Karpas-422 (cell line): Measurements from ENCODE around the gene TAS1R2. TPM values are rescaled to one million over a fixed set of nuclear protein-coding genes. Genes with fewer than 3 reads are reported as not detected.

Source experiments
- DNase-seq: peaks from one replicate; pipeline ENCODE4 v3.0.0-alpha.2; 2015
- H2AFZ ChIP-seq: fragments of 200-600 bp; sonication (generic); 2 replicates; pipeline ENCODE4 v1.6.1; 2014; ENCODE audit warnings: antibody characterized with exemption, low read length, mixed read lengths
- H3K27ac ChIP-seq: fragments of 200-600 bp; sonication (generic); 2 replicates; pipeline ENCODE4 v1.5.1; 2014; ENCODE audit warnings: mild to moderate bottlenecking, low read length, moderate library complexity
- H3K27me3 ChIP-seq: fragments of 200-600 bp; sonication (generic); 2 replicates; pipeline ENCODE4 v1.6.1; 2014; ENCODE audit warnings: low read length, mixed read lengths
- H3K36me3 ChIP-seq: fragments of 200-600 bp; sonication (generic); 2 replicates; pipeline ENCODE4 v1.6.1; 2014; ENCODE audit warnings: low read length, mixed read lengths; ENCODE audit not compliant: insufficient read depth
- H3K4me1 ChIP-seq: fragments of 200-600 bp; sonication (generic); 2 replicates; pipeline ENCODE4 v1.6.1; 2014; ENCODE audit warnings: mild to moderate bottlenecking, low read length, mixed read lengths
- H3K4me2 ChIP-seq: fragments of 200-600 bp; sonication (generic); 2 replicates; pipeline ENCODE4 v1.6.1; 2014; ENCODE audit warnings: low read length, low read depth, mild to moderate bottlenecking; ENCODE audit not compliant: poor library complexity, severe bottlenecking
- H3K4me3 ChIP-seq: fragments of 200-600 bp; sonication (generic); 2 replicates; pipeline ENCODE4 v1.5.1; 2014; ENCODE audit warnings: mild to moderate bottlenecking, antibody characterized with exemption, low read length, mixed read lengths
- H3K79me2 ChIP-seq: fragments of 200-600 bp; sonication (generic); 2 replicates; pipeline ENCODE4 v1.6.1; 2014; ENCODE audit warnings: mild to moderate bottlenecking, low read length, mixed read lengths
- H3K9ac ChIP-seq: fragments of 200-600 bp; sonication (generic); 2 replicates; pipeline ENCODE4 v1.6.0; 2014; ENCODE audit warnings: low read length
- H3K9me2 ChIP-seq: fragments of 200-600 bp; sonication (generic), shearing (Covaris generic); replicated peaks from 2 replicates; pipeline ENCODE4 v1.6.0; 2014; ENCODE audit warnings: mild to moderate bottlenecking, low read length, moderate library complexity; ENCODE audit not compliant: insufficient read depth
- H3K9me3 ChIP-seq: fragments of 300-700, 200-600 bp; sonication (generic); 2 replicates; pipeline ENCODE4 v1.6.1; 2014; ENCODE audit warnings: low read length, mixed read lengths
- H4K20me1 ChIP-seq: fragments of 200-600 bp; sonication (generic); 2 replicates; pipeline ENCODE4 v1.6.1; 2014; ENCODE audit warnings: mild to moderate bottlenecking, antibody characterized with exemption, low read length, low read depth; ENCODE audit not compliant: insufficient read depth
- total RNA-seq: library from RNA; depleted of rRNA; stranded (reverse); fragments of >200 nt; shearing (Covaris generic); gene quantifications from 2 replicates; pipeline ENCODE4 v1.2.3, GENCODE V29; 2014; ENCODE audit warnings: low replicate concordance

Gene TAS1R2
- total RNA-seq, 1 experiment from 2014 or later = not detected

DNA sequence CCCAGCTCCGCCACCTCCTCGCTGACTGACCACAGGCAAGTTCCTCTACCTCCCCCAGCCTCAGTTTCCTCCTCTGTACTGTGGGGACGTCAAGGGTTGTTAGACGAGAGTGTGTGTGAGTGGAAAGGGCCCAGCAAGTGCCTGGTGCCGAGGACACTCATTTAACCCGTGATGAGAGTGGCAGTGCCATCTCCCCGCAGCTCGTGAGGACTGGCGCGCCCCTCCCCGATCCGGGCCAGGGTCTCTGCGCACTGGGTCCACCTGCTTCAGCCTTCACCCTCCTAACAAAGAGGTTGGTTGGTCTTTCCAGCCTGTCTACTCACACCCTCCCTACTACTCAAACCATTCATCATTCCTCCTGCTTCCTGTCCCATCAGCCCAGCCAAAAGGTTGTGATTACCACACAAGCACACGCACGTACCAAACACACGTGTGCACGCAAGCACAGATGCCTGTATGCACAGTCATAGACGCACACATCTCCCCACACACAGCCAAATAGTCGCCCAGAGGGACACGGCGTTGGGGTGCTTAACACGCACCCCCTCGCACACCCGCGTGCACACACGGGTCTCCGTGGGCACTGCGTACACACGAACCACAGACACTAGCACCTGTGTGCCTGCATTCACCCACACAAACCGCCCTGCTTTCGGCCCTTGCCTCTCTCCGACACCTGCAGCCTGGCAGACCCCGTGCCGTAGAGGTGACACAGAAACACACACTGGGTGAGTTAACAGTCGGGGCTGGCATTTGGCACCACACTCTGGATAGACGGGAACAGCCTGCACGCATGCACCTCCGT lies 39.3 kb downstream of the TAS1R2 start:
- H4K20me1 ChIP-seq = no peaks in the 10 kb centered on the region
- no peak overlapping the region for H3K4me2 ChIP-seq
- no peaks in the 10 kb centered on the region for H3K9me3 ChIP-seq
- no peak overlapping the region for H3K9ac ChIP-seq
- H3K79me2 ChIP-seq = no peaks in the 10 kb centered on the region
- DNase-seq = no peak
- no peaks in the 10 kb centered on the region for H3K9me2 ChIP-seq
- H3K27me3 ChIP-seq = no peaks in the 10 kb centered on the region
- H3K4me1 ChIP-seq = no peaks in the 10 kb centered on the region
- no peak overlapping the region for H3K4me3 ChIP-seq
- no peaks in the 10 kb centered on the region for H3K36me3 ChIP-seq
- no peak overlapping the region for H2AFZ ChIP-seq
- no peak overlapping the region for H3K27ac ChIP-seq

- Histone ChIP-seq H3K9me3 (no peaks in the 10 kb centered on the region), H3K4me3 (no peak overlapping the region), H3K79me2 (no peaks in the 10 kb centered on the region), H3K27ac (no peak overlapping the region), H3K27me3 (no peaks in the 10 kb centered on the region), H3K9ac (no peak overlapping the region), H3K36me3 (no peaks in the 10 kb centered on the region), H3K4me1 (no peaks in the 10 kb centered on the region), H3K9me2 (no peaks in the 10 kb centered on the region), H4K20me1 (no peaks in the 10 kb centered on the region), H2AFZ (no peak overlapping the region), H3K4me2 (no peak overlapping the region)
- no peak for DNase-seq
Measured at GRCh38 chr1:18819203-18819602, 40.3 kb downstream of the TAS1R2 start.

DNA sequence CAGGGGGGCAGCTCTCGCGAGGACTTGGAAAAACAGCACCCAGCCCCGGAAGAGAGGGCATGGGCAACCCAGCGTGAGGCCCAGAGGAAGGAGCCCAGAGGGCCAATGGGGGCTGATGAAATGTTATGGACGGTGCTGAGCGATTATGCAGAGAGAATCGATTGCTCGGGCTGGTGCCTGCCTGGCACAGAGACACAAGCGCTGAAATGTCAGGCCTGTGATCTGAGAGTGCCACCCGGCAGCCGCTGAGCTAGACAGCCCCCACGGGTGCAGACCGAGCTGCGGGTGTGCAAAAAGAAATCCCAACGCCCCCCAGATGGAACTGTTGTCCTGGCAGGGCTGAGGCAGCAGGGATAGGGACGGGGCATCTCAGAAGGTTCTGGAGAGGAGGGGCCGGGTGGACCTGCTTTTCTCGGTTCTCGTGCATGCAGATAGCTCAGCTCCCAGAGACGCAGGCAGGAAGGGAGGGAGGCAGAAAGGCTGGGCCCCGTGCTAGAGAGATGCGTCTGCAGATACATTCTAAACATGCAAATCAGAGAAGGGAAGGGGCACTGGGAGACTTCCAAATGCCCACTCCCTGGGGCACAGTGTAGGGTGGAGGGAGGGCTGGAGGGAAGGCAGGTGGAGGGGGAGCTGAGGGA lies 41.5 kb downstream of the TAS1R2 start:
- Histone ChIP-seq H3K79me2 (no peaks in the 10 kb centered on the region), H3K4me3 (no peak overlapping the region), H3K9me3 (no peaks in the 10 kb centered on the region), H3K9me2 (no peaks in the 10 kb centered on the region), H2AFZ (no peak overlapping the region), H3K4me2 (no peak overlapping the region), H4K20me1 (no peaks in the 10 kb centered on the region), H3K4me1 (no peaks in the 10 kb centered on the region), H3K27ac (no peak overlapping the region), H3K36me3 (no peaks in the 10 kb centered on the region), H3K9ac (no peak overlapping the region), H3K27me3 (no peaks in the 10 kb centered on the region)
- DNase-seq = no peak

DNA sequence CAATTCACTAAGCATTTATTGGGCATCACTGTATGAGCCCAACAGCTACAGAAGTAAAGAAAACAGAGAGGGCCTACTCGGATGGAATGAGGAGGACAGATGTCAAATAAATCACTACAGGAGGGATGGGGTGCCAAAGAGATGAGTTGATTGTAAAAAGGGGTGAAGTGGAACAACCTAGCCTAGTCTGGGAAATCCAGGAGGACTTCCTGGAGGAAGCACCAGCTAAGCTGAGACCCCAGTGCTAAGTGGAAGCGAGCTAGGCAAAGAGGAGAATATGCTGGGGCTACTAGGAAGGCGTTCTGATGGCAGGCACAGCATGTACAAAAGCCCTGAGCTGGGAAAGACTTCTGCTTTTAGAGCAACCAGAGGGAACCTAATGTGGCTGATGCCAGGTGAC lies 42.1 kb downstream of the TAS1R2 start:
- Histone ChIP-seq H3K36me3 (no peaks in the 10 kb centered on the region), H2AFZ (no peak overlapping the region), H3K4me2 (no peak overlapping the region), H4K20me1 (no peaks in the 10 kb centered on the region), H3K4me1 (no peaks in the 10 kb centered on the region), H3K9me2 (no peaks in the 10 kb centered on the region), H3K27ac (no peak overlapping the region), H3K4me3 (no peak overlapping the region), H3K27me3 (no peaks in the 10 kb centered on the region), H3K9ac (no peak overlapping the region), H3K79me2 (no peaks in the 10 kb centered on the region), H3K9me3 (no peaks in the 10 kb centered on the region)
- DNase-seq = no peak

DNA sequence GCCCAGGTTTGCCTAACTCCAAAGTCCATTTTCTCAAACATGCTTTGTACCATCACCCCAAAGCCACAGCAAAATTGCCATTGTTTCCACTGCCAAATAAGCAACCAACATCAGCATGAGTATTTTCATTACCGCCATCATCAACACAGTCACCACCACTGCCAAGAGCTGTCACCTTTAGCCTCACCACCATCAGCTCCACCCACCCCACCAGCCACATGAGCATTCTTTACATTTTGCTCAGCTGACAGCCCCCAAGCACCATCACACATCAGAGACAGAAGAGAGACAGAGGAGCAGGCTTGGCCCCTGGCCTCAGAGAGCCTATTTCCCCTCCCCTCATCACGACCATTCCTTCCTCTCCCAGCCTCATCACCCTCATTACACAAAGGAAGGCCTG lies 42.7 kb downstream of the TAS1R2 start:
- Histone ChIP-seq H3K27ac (no peak overlapping the region), H3K4me1 (no peaks in the 10 kb centered on the region), H3K9me2 (no peaks in the 10 kb centered on the region), H4K20me1 (no peaks in the 10 kb centered on the region), H3K4me2 (no peak overlapping the region), H3K9me3 (no peaks in the 10 kb centered on the region), H3K4me3 (no peak overlapping the region), H2AFZ (no peak overlapping the region), H3K27me3 (no peaks in the 10 kb centered on the region), H3K79me2 (no peaks in the 10 kb centered on the region), H3K9ac (no peak overlapping the region), H3K36me3 (no peaks in the 10 kb centered on the region)
- no peak for DNase-seq

GRCh38 chr1:18814874-18815531 lies 44.5 kb downstream of the TAS1R2 start:
- no peak overlapping the region for H3K4me3 ChIP-seq
- no peak for DNase-seq
- H2AFZ ChIP-seq = no peak overlapping the region
- no peak overlapping the region for H3K4me2 ChIP-seq
- H3K9me2 ChIP-seq = no peaks in the 10 kb centered on the region
- no peak overlapping the region for H3K27ac ChIP-seq
- no peaks in the 10 kb centered on the region for H3K4me1 ChIP-seq
- no peaks in the 10 kb centered on the region for H3K79me2 ChIP-seq
- no peaks in the 10 kb centered on the region for H3K27me3 ChIP-seq
- H3K9me3 ChIP-seq = no peaks in the 10 kb centered on the region
- no peaks in the 10 kb centered on the region for H4K20me1 ChIP-seq
- H3K9ac ChIP-seq = no peak overlapping the region
- no peaks in the 10 kb centered on the region for H3K36me3 ChIP-seq

DNA sequence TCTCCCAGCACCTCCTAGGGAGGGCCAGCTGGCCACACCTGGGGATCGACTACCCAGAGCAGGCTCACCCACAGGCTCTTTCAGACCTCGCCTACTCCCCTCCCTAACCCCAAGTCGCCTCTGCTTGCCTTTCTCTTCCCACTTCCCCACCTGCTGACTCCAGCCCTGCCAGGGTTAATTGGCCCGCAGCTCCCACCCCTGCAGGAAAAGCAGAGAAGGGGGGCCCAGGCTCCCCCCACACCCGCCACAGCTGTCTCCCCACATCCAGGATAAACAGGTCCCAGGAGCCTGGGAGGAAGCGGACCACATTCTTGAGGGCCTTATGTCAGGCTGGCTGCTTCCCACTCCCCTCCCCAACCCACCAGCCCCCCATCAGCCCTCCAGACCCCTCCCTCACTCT lies 45.0 kb downstream of the TAS1R2 start:
- H3K79me2 ChIP-seq = no peaks in the 10 kb centered on the region
- no peaks in the 10 kb centered on the region for H3K9me2 ChIP-seq
- H3K36me3 ChIP-seq = no peaks in the 10 kb centered on the region
- no peaks in the 10 kb centered on the region for H3K4me1 ChIP-seq
- no peak overlapping the region for H3K4me3 ChIP-seq
- no peak overlapping the region for H3K9ac ChIP-seq
- H2AFZ ChIP-seq = no peak overlapping the region
- no peaks in the 10 kb centered on the region for H3K9me3 ChIP-seq
- H4K20me1 ChIP-seq = no peaks in the 10 kb centered on the region
- no peak overlapping the region for H3K4me2 ChIP-seq
- no peaks in the 10 kb centered on the region for H3K27me3 ChIP-seq
- DNase-seq = no peak
- no peak overlapping the region for H3K27ac ChIP-seq

- DNase-seq = no peak
- Histone ChIP-seq H3K27me3 (no peaks in the 10 kb centered on the region), H3K9me3 (no peaks in the 10 kb centered on the region), H3K9ac (no peak overlapping the region), H3K9me2 (no peaks in the 10 kb centered on the region), H3K4me2 (no peak overlapping the region), H3K4me1 (no peaks in the 10 kb centered on the region), H4K20me1 (no peaks in the 10 kb centered on the region), H3K4me3 (no peak overlapping the region), H3K36me3 (no peaks in the 10 kb centered on the region), H3K79me2 (no peaks in the 10 kb centered on the region), H2AFZ (no peak overlapping the region), H3K27ac (no peak overlapping the region)
Measured at GRCh38 chr1:18812453-18812939, 47.0 kb downstream of the TAS1R2 start.
